Muscle of leg (tissue), 11 donors: ENCODE data around the gene CCNK. TPM values are rescaled to one million over a fixed set of nuclear protein-coding genes. Genes with fewer than 3 reads are reported as not detected.

Experiments
- DNase-seq: peaks from one replicate; pipeline ENCODE4 v3.0.0; 2013
- H3K27ac ChIP-seq: one replicate; pipeline ENCODE4 v1.5.1; 2013; ENCODE audit warnings: mild to moderate bottlenecking, low read length, control low read depth
- H3K27me3 ChIP-seq: one replicate; pipeline ENCODE4 v1.6.1; 2013; ENCODE audit warnings: low read length; ENCODE audit not compliant: control insufficient read depth, insufficient read depth
- H3K36me3 ChIP-seq: one replicate; pipeline ENCODE4 v1.6.1; 2013; ENCODE audit warnings: low read length; ENCODE audit not compliant: control insufficient read depth, insufficient read depth
- H3K4me1 ChIP-seq: one replicate; pipeline ENCODE4 v1.6.1; 2013; ENCODE audit warnings: low read length; ENCODE audit not compliant: control insufficient read depth, insufficient read depth
- H3K4me3 ChIP-seq: one replicate; pipeline ENCODE4 v1.5.1; 2013; ENCODE audit warnings: low read length, control low read depth
- H3K9me3 ChIP-seq: replicated peaks from 2 replicates; pipeline ENCODE4 v1.6.1; 2013; ENCODE audit warnings: low read depth, low read length; ENCODE audit not compliant: control insufficient read depth
- WGBS: methylation state at CpG from one replicate; pipeline ENCODE4 v1.1.5; 2013; ENCODE audit warnings: missing lambda C conversion rate; ENCODE audit not compliant: insufficient coverage; 5-methylcytosine and 5-hydroxymethylcytosine counted together
- polyA plus RNA-seq, 8 donors: library from polyadenylated mRNA; unstranded; fragments of 120-200 nt; gene quantifications; one replicate each; pipeline versions ENCODE4 v1.2.1 to v1.2.3, GENCODE V29; 2013; ENCODE audit warnings: inconsistent platforms in 1 of 8, low replicate concordance in 1 of 8; ENCODE audit not compliant: insufficient read length in 8 of 8, insufficient read depth in 1 of 8
- total RNA-seq: library from RNA; stranded (reverse); fragments of 120-200 nt; gene quantifications from one replicate; pipeline ENCODE4 v1.2.4, GENCODE V29; 2013

CCNK gene
- total and polyA plus RNA-seq, 9 donors: 18.0 to 41.9 (median 35.1) TPM

DNA sequence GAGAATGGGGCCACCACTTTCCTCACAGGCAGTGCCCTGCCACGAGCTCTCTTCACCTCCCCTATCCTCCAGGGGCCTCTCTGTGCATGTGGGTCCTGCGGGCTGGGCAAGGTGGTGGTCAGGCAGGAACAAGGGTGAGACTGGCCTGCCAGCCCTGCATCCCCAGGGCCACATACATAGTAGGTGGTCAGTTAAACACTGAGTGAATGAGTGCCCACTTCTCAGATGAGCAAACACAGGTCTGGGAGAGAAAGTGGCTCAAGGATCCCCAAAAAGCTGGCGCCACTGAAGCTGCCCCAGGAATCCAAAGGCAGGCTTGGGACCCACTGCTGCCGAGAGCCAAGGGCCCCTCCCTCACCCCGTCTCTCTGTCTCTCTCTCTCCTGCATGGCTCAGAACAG is 51.1 kb downstream of the CCNK start:
- H3K27ac ChIP-seq: no peak overlapping the region
- peaks cover 6% of the 10 kb centered on the region for H3K4me1 ChIP-seq
- WGBS: 80% methylated on average over 1 of the region's 5 CpGs
- no peak for DNase-seq
- no peak overlapping the region for H3K4me3 ChIP-seq
- no peaks in the 10 kb centered on the region for H3K9me3 ChIP-seq
- no peaks in the 10 kb centered on the region for H3K36me3 ChIP-seq
- peaks cover 2% of the 10 kb centered on the region for H3K27me3 ChIP-seq

- no peak overlapping the region for H3K4me3 ChIP-seq
- WGBS: 82% methylated on average over 3 of the region's 6 CpGs
- H3K27me3 ChIP-seq: no peaks in the 10 kb centered on the region
- H3K9me3 ChIP-seq: no peaks in the 10 kb centered on the region
- H3K4me1 ChIP-seq: peaks cover 21% of the 10 kb centered on the region
- DNase-seq: no peak
- no peaks in the 10 kb centered on the region for H3K36me3 ChIP-seq
- H3K27ac ChIP-seq: no peak overlapping the region
Measured at GRCh38 chr14:99534333-99534732, 53.1 kb downstream of the CCNK start.

DNA sequence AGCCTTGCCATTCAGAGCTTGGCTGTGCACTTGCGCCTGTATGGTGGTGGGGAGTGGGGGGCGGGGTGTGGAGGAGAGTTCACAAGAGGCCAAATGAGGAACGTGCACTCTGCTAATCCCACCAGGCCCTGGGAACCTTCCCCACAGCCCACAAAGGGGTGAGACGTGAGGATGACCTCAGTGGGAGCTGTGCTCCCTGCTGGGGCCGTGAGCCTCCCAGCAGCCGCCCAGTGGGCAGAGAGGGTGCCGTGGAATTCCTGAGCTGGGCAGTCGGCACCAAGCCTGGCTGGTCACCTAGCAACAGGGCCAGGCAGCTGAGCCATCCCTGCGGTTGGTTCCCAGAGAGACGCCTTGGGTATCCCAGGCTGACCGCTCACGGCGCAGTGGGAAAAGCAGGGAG is 53.7 kb downstream of the CCNK start:
- DNase-seq: no peak
- H3K27me3 ChIP-seq: no peaks in the 10 kb centered on the region
- H3K4me1 ChIP-seq: peaks cover 21% of the 10 kb centered on the region
- no peaks in the 10 kb centered on the region for H3K9me3 ChIP-seq
- H3K27ac ChIP-seq: no peak overlapping the region
- no peak overlapping the region for H3K4me3 ChIP-seq
- 52% methylated on average over 9 of the region's 13 CpGs for WGBS
- H3K36me3 ChIP-seq: no peaks in the 10 kb centered on the region

GRCh38 chr14:99535448-99535847 is 54.2 kb downstream of the CCNK start:
- H3K4me3 ChIP-seq: no peak overlapping the region
- DNase-seq: no peak
- peaks cover 23% of the 10 kb centered on the region for H3K4me1 ChIP-seq
- H3K36me3 ChIP-seq: no peaks in the 10 kb centered on the region
- no peaks in the 10 kb centered on the region for H3K9me3 ChIP-seq
- H3K27ac ChIP-seq: no peak overlapping the region
- H3K27me3 ChIP-seq: no peaks in the 10 kb centered on the region
- WGBS: 83% methylated on average over 3 of the region's 8 CpGs

- Histone ChIP-seq H3K36me3 (no peaks in the 10 kb centered on the region), H3K27me3 (no peaks in the 10 kb centered on the region), H3K4me3 (no peak overlapping the region), H3K27ac (no peak overlapping the region), H3K4me1 (peaks cover 26% of the 10 kb centered on the region), H3K9me3 (no peaks in the 10 kb centered on the region)
- DNase-seq: no peak
- WGBS: 85% methylated on average over 13 of the region's 24 CpGs
Measured at GRCh38 chr14:99535908-99536778, 54.9 kb downstream of the CCNK start.

DNA sequence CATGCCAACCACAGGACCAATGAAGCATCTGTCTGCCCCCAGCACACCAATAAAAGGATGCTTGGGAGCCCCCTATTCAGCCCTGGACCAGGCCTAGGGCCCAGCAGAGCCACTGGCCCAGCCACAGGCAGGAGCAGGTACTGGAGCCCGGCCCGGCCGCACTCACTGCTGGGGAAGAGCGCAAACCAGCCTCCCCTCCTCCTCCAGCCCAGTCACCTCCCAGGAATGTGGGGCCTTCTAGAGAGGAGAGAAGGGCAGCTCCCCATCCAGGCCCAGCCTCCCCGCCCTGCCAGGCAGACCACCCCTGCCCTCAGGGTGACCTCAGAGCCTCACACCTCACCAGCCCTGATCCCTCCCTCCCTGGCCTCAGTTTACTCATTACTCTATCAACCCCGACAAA is 56.2 kb downstream of the CCNK start:
- no peak for DNase-seq
- H3K9me3 ChIP-seq: no peaks in the 10 kb centered on the region
- no peak overlapping the region for H3K27ac ChIP-seq
- H3K4me1 ChIP-seq: peaks cover 32% of the 10 kb centered on the region
- WGBS: no CpG with 5 or more reads among the region's 6 CpGs
- no peaks in the 10 kb centered on the region for H3K36me3 ChIP-seq
- no peak overlapping the region for H3K4me3 ChIP-seq
- no peaks in the 10 kb centered on the region for H3K27me3 ChIP-seq

- Histone ChIP-seq H3K4me1 (peaks cover 32% of the 10 kb centered on the region), H3K36me3 (no peaks in the 10 kb centered on the region), H3K9me3 (no peaks in the 10 kb centered on the region), H3K27me3 (peaks cover 1% of the 10 kb centered on the region), H3K27ac (no peak overlapping the region), H3K4me3 (no peak overlapping the region)
- WGBS: 67% methylated on average over 7 of the region's 9 CpGs
- DNase-seq: no peak
Measured at GRCh38 chr14:99538275-99538674, 57.1 kb downstream of the CCNK start.

- H3K36me3 ChIP-seq: no peaks in the 10 kb centered on the region
- peaks cover 32% of the 10 kb centered on the region for H3K4me1 ChIP-seq
- no peaks in the 10 kb centered on the region for H3K9me3 ChIP-seq
- peaks cover 3% of the 10 kb centered on the region for H3K27me3 ChIP-seq
- 80% methylated on average over 3 of the region's 5 CpGs for WGBS
- no peak for DNase-seq
- peak overlapping the region; percentile 42 for H3K27ac ChIP-seq
- no peak overlapping the region for H3K4me3 ChIP-seq
Measured at GRCh38 chr14:99538733-99539132, 57.5 kb downstream of the CCNK start.

GRCh38 chr14:99539491-99539890 is 58.3 kb downstream of the CCNK start:
- H3K4me1 ChIP-seq: peaks cover 32% of the 10 kb centered on the region
- H3K36me3 ChIP-seq: no peaks in the 10 kb centered on the region
- no peaks in the 10 kb centered on the region for H3K9me3 ChIP-seq
- WGBS: 65% methylated on average over 5 of the region's 9 CpGs
- H3K27ac ChIP-seq: peak overlapping the region; percentile 72
- H3K27me3 ChIP-seq: peaks cover 3% of the 10 kb centered on the region
- DNase-seq: peak; percentile 83
- H3K4me3 ChIP-seq: no peak overlapping the region

DNA sequence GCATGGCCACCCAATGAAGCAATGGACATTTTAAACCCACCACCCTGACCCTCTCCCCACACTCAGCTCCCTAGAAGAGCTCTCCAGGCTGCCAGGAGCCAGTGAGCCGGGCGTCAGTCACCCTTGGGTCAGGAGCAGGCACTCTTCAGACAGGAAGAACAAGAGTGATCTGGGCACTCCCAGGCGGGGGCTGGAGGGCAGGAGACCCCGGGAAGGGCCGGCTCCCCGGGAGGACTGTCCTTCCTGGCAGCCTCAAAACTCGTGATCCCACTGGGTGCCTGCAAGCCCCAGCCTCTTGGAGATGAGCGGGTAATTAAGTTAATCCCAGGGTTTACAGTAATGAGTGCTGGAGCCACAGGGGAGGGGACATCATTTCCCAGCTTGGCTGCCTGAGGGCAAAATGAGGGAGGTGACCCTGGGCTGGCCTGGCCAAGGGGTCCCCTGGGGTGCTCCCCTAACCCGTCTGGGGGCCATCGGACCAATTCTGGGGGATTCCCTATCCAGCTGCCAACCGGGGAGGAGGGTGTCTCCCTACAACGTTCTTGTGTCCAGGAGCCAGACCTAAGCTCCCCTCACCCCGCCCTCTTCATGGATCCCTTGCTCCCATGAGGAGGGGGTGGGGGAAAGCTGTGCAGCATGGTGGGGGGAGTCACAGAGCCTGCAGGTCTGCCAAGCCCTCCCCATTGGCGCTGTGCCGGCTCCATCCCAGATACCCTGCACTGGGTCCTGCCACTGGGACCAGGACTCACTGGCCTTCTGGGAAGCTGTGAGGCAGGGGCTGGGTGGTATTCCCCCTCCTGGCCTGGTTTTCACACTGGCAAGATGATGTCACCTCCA is 59.2 kb downstream of the CCNK start:
- peaks cover 3% of the 10 kb centered on the region for H3K27me3 ChIP-seq
- peaks cover 32% of the 10 kb centered on the region for H3K4me1 ChIP-seq
- DNase-seq: no peak
- WGBS: 46% methylated on average over 11 of the region's 15 CpGs
- H3K36me3 ChIP-seq: no peaks in the 10 kb centered on the region
- H3K9me3 ChIP-seq: no peaks in the 10 kb centered on the region
- H3K27ac ChIP-seq: peak overlapping the region; percentile 72
- no peak overlapping the region for H3K4me3 ChIP-seq
